GM21786 (cell line): ENCODE results near the gene FDXR.

Source experiments
- ATAC-seq: cut with Tn5 transposase; IDR thresholded peaks from one replicate; pipeline ENCODE4 v1.9.1; 2021; ENCODE audit not compliant: unreplicated experiment

FDXR gene

DNA sequence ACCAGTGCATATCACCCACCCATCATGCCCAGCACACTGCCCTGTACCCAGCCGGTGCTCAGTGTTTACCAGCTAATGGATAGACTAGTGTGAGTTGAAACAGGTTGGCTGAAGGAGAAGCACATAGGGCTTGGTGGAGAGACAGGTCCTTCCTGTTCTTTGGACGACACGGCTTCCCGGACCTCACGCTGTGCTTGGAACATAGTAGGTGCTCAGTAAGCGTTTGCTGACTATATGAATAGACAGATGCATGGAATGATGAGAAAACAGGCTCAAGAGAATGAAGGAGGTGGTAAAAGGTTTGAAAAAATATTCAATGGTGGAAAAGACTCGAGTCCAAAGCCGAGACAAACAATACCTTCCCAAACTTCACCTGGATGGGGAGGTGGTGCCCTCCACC, 27.4 kb upstream of the FDXR start:
- ATAC-seq: no peak

DNA sequence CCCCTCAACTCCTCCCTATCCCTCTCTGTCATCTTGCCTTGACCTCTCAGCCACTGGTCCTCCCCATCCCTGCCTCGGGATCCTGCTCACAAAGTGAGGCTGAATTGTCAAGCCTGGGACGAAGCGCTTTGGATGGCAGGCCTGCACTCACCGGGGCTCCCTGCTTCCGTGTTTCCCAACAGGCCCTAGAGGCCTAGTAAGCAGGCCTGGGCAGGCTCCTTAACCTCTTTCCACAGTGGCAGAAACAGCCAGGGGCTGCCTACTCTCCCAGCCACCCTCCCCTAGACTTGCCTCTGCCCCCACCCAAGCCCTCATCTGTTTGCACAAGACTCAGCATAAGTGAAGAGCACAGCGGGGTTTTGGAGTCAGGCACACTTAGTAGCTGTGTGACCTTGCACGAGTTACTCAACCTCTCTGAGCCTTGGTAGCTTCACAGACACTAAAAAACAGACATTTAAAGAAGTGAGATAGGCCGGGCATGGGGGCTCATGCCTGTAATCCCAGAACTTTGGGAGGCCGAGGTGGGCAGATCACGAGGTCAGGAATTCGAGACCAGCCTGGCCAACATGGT, 25.7 kb upstream of the FDXR start:
- no peak for ATAC-seq

DNA sequence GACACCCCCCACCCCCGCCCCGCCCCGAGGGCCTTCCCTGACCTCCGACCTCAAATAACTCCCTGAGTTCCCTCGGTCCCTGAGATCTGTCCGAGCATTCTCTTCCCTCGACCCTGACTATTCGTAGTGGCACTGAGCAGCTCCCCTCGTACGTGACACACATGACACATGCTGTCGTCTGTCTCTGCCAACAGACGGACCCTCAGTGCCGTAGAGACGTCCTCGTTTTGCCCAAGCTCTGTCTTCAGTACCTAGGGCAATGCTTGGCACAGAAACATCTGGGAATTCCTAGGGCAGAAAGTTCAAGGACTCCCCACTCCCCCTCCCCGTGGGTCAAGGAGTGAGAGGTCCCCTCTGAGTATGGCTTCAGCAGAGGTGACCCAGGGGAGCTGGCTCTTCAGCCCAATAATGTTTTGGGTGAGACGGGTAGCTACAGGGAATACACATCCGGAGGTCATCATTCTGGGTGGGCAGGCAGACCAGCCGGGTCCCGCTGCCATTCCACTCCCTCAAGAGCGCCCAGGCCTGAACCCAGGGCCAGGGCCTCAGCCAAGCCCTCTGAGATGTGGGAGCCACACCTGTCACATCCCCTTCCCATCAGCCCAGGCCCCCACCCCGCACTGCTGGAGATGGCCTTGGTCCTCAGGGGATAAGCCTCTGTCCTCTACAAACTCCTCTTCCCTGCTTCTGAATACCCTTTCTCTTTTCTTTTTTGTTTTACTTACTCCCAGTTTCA, 21.3 kb upstream of the FDXR start:
- no peak for ATAC-seq

DNA sequence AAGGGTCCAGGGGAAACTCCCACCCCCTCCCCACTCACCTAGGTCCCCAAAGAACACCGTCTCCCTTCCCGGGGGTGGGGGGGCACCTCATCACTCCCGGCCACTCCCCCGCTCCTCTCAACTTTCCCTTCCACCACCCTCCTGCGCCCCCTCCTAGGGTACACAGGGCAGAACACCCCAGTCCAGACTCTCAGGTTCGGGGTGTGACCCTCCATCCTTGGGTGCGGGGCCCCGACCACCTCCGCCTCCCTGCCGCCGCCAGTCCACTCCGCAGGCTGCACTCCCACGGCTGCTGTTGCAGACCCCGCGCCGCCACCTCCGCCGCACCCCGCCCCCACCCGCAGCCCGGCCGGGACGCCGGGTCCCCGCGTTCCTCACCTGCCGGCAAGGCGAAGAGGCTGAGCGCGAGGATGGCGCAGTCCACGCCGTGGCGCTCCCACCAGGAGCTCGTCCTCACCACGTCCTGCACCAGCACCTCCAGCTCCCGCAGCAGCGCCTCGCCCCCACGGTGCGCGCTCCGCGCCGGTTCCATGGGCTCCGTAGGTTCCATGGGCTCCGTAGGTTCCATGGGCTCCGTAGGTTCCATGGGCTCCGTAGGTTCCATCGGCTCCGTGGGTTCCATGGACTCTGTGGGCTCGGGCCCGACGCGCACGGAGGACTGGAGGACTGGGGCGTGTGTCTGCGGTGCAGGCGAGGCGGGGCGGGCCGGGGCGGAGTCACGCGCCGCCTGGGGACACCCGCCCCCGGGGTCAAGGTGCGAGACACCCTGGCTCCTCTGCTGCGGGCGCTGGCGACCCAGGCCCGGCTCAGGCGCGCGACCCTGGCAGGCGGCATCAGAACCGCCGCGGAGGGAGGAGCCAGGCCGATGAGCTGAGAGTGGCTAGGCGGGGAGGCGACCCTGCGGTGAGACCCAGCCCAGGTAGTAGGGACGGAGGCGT, 20.4 kb upstream of the FDXR start, which contains the start of gene FADS6:
TSS of gene FADS6 (minus strand) at position 660 of the 938 bp plus-strand sequence. CDS start at position 622, 38 bp downstream.
- no peak for ATAC-seq

DNA sequence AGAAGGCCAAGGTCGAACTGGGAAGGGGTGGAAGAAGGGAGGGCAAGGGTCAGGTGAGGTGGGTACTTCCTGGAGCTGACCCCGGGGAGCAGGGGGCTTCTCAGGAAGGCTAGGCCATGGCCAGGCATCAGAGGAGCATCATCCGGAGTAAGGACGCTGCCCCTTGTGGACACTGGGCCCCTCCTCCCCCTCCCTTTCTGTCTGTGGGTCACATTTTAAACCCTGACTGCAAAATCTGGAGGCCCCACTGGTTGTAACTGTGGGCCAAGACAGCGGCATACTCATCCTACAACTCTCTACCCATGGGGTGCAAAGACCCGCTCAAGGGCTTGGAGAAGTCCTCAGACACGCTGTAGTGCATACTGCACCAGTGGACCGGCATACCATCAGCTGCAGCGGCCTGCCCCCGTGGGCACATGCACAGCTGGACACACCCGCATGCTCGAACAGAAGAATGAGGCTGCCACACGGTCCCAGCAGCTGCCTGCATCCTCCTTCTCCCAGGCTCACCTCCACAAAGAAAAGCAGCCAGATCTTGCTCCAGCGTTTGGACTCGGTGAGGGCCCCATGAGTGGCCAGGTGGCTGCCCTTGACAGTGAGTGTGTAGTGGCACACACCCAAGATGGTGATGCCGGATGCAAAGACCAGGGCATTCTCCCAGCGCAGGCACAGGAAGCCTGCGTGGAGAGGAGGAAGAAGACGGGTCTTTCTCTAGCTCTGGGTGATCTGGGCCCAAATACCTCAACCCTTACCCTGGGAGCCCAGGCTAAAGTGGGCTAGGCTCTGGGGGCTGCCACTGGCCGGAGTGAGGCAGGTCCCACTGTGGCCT, 19.4 kb upstream of the FDXR start:
- no peak for ATAC-seq

DNA sequence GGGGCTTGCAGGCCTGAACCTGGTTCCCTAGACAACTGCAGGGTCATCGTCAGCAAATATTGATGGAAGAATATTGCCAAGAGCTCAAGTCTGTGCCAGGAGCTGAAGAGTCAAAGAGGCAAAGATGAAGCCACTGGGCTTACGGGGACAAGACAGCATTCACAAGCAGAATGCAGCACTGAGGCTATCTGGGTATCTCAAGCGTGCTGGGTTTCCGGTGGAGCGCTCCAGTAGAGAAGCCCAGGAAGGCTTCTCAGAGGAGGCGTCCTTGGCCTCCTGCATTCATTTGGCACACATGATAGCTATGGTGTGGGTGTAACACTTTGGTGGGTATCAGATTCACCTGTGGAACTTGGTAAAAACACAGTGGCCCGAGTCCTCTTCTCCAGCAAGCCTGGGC, 17.8 kb upstream of the FDXR start:
- no peak for ATAC-seq

DNA sequence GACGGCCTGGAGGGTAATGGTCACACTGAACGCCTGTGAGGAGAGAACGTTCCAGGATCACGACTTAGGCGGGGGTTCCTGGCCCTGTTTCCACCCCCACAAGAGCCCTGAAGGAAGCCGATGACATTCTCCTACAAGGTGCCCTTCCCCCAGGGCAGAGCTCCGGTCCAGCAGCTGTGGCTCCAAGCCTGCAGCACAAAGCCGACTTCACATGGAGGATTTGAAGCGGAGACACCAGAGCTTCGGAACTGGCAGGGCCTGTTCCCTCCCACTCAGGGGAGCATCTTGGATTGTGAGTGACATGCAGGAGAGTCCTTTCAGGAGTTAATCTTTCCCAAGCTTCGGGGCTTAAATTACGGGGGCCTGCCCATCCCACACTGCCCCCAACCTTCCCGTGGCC, 15.7 kb upstream of the FDXR start:
- ATAC-seq: no peak

DNA sequence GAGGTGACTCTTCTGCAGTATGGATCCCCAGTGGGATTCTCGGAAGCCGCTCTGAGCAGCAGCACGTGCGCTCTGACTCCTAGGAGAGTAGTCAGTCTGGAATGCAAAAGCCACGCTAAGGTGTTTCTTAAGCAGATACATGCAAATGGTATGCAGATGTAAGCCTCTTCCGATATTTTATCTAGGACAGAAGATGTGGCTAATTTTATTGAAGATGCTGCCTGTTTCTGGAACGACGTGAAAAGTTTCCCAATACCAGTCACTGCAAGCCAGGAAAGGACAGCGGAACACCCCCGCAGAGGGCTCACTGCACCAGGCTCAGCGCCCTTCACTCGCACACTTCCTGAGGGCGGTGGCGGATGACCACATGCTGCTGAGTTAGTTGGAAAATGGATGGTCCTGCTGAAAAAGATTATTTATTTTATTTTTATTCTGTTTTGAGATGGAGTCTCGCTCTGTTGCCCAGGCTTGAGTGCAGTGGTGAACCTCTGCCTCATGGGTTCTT, 10.5 kb upstream of the FDXR start:
- no peak for ATAC-seq

DNA sequence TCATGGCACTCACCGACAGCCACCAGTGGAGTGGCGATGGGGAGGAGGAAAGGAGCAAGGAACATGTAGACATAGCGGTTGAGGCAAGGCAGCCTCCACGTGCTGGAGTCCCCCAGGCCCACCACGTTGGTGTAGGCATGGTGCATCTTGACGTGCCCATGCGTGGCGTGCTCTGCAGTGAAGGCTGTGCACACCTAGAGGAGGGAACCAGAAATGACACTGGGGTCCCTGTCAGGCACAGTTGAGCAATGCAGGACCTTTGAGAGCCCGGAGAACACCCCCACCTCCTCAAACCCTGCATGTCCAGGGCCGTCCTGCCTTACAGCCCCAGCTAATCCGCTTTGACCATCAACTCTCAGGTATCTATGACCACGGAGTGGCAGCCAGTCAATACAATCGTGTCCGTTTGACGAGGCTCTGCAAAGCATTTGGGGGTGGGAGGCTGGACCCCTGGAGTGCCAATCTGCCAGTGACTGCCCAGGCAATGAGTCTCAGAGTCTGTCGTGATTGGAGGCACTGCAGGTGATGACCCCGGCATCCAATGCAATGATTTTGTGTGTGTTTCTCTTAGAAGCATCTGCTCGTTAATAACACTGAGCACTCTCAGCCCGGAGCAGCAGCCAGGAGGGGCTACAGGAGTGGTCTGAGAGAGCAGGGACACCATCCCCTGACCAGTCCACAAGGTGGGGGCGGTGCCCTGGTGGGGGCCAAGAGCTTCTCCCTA, 9.9 kb upstream of the FDXR start:
- ATAC-seq: no peak

DNA sequence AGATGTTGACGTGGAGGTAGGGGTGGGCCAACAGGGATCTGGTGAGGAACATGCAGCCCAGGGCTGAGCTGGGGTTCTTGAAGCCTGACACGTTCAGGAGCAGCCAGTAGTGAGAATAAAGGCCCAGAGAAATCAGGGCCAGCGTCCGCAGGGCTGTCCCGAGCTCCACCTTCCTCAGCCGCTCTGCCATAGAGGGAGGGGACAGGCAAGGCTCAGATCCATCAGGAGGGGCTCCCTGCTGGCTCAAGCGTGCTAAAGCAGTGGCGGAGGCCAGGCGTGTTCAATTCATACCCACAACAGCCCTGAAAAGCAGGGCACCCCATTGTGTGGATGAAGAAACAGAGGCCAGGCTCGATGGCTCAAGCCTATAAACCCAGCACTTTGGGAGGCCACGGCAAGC, 8.3 kb upstream of the FDXR start:
- no peak for ATAC-seq

DNA sequence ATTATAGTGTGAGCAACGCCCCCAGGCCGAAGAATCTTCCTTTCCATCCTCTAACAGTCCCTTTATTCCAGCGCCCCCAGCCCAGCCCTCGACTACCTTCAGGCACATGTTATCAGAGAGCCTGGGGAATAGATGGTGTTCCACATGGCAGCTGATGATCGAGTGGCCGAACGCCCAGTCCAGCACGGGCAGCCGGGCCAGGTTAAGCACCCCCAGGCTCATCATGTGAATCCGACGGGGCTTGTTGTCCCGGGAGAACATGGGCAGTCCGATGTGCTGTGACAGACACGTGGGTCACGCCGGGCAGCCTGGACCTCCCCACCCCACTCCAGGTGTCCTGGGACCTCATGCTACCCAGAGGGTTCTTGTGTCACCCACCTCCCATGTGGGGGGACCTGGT, 6.5 kb upstream of the FDXR start:
- ATAC-seq: no peak

DNA sequence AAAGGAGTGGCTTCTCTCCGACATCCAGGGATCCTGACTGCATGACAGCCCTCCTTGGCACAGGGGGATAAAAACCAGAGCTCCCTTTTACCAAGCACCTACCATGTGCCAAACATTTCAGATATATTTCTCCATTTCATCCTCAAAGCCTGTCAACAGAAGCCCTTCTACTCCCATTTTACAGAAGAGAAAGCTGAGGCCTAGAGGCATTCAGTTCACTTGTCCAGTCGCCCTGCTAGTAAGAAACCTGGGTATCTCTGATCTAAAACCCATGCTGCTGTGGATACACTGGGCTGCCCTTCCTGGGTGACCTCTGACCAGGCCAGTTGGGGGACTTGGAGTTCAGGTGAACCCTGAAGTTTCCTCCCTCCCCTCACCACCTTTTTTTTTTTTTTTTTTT, 5.9 kb upstream of the FDXR start:
- ATAC-seq: no peak

DNA sequence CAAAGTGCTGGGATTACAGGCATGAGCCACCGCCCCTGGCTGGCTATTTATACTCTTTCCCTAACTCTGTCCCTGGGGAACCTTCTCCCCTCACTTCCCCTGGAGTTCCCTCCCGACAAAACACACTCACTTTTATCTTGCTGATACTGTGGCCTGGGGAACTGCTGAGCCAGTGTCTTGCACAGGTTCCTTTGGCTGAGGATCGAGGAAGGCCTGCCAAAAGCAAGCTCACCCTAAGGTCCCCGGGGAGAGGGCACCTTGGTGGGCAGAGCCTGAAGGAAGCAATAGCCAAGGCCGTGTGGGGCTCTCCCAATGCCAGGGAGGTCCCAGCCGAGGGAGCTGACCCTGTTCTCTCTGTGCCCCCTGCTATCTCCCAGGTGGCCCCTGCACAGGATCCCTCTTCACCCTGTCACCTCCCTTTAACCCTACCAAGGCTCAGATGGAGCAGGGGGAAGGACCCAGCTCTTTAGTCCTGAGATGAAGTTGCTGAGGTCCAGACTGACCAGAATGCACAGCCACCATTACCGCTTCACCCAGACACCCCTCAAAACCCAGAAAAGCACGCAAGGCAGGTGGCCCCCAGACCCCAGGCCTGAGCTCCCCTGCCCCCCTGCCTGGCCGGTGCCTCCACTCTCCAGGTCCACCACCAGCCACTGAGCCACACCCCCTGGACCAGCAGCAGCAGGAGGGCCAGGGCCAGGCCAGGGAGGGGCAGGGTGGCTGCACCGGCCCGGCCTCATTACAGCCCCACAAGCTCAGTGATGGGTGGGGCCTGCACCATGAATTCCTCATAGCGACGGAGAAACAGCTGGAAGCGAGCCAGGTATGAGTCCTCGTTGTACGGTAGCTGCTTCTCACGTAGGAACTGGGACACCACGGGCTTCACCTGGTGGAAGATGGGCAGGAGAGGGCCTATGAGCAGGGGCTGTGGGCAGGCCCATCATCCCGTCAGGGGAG, 5.1 kb upstream of the FDXR start:
- no peak for ATAC-seq

DNA sequence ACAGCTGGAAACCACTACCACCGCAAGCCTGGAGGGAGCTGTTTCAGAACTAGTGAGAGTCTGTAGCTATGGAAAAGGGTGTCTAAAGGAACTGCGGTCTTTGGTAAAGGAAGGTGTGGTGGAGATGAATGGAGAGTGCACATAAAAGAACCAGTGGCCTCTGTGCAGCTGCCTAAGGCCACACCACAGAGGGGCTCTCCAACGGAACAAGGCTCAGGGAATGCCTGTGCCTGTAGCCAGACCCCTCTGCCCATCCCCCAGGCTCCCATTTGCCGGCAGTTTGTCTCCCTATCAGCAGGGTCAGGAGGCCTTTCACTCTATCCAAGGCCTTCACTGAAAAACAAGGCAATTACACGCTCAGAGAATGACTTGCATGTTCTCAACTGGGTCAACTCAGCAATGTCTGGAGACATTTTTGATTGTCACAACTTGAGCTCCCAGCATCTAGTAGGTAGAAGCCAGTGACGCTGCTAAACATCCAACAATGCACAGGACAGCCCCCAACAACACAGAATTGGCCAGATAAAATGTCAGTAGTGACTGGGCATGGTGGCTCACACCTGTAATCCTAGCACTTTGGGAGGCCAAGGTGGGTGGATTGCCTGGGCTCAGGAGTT, 3.3 kb upstream of the FDXR start:
- no peak for ATAC-seq

DNA sequence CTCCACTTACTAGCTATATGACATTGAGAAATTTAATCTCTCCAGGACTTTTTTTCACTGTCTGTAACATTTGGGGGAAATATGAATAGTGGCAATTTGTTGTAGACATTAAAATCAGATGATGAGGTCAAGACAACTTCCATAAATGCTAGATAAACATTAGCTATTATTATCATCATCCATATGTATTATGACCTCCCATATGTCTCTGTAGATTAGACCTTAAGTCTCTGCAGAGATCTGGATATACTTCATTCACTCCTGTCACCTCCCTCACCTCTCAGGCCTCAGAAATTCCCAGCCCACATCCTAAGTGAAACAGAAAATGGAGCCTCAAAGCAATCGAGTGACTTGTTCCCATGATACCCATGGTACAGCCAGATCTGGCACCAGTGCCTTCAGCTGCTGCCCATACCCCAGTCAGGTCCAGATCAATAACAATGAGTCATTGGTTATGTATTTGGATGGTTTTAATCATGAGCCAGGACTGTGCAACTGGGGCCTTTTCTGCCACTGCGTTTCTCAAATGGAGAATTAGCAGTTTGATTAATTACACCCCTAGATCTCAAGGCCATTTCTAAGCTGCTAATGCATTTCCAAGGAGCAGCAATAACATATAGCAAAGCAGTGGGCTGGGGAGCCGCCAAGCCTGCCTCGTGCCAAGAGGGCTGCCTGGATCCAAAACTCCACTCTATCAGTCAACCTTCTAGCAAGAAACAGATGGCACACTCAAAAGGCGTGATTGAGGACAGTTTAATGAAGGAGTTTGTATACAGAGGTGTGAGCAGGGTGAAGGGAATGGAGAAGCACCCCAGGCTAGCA, 2.6 kb upstream of the FDXR start:
- no peak for ATAC-seq

DNA sequence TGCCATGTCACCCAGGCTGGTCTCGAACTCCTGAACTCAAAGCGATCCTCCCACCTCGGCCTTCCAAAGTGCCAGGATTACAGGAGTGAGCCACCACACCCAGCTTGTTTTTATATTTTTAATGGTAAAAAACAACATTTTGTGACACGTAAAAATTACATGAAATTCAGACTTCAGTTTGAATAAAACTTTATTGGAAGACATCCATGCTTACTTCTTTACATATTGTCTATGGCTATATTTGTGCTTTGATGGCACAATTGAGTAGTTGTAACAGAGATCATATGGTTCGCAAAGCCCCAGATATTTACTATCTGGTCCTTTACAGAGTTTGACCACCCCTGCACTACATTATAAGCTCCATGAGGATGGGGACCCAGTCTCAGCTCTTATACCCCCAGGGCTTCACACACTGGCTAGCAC, 1.8 kb upstream of the FDXR start:
- no peak for ATAC-seq

DNA sequence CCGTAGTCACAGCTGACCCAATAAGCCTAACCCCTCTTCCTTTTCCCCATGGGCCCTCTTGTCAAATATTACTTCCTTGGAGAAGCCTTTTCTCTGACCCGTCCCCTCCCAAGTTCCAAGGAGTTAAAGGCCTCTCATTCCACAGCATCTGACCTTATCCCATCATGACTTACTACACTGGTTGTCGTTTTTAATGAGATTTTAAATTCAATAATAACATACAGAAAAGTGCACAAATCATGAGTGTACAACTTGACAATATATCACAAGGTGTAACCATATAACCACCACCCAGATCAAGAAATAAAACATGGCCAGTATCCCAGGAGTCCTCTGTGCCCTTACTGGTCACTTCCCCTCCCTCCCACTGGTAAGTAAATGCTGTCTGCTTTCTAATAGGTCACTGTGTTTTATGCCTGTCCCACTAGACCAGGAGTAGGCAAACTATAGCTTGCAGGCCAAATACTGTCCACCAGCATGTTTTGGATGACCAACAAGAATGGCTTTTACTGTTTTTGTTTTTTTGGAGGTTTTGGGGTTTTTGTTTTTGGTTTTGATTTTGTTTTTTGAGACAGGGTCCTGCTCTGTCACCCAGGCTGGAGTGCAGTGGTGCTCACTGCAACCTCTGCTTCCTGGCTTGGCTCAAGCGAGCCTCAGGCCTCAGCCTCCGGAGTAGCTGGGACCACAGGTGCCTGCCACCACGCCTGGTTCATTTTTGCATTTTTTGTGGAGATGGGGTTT, 1.2 kb upstream of the FDXR start:
- ATAC-seq: no peak
